ENCODE results near the gene DCN. TPM values are rescaled to one million over a fixed set of nuclear protein-coding genes. Genes with fewer than 3 reads are reported as not detected.
A peak's percentile ranks its signal among the peaks of the same experiment; 100 is the strongest.

Gene DCN
- total RNA-seq, 1 donor from 2014 or later, result 0.57 TPM

DNA sequence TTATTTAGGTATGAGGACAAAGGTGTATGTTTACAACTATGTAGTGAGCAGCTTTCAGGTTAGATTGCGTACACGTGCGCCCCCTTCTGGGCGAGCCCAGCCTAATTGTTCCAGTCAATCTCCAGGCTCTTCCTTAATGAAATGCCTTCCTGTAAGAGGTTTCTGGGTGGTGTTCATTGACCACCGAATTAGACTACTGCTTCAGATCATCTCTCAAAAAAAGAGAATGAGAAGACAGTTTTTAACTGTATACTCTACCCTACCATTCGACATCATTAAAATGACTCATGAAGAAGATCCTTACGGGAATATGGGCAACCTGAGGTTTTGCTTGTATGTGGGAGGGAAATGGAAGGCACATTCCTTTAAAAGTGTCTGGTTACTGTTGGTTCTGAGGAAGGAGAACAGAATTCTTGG lies 73.5 kb downstream of the DCN start:
- H3K27ac Mint-ChIP-seq (ENCODE audit: unreplicated experiment), result peak overlapping the region; percentile 77
- no peak overlapping the region for H3K27ac ChIP-seq (ENCODE audit: low read depth, low read length)
- H3K4me3 ChIP-seq (ENCODE audit: insufficient read depth, low read depth, low read length), result no peak overlapping the region
- peak; percentile 80 for DNase-seq (ENCODE audit: low read depth)
- peak overlapping the region; percentile 71 for H3K4me3 Mint-ChIP-seq (ENCODE audit: unreplicated experiment)
- H3K4me1 Mint-ChIP-seq (ENCODE audit: low read depth, unreplicated experiment), result peaks cover 9% of the 10 kb centered on the region
- peaks cover 7% of the 10 kb centered on the region for H3K9me3 Mint-ChIP-seq (ENCODE audit: unreplicated experiment)
- no peaks in the 10 kb centered on the region for H3K27me3 ChIP-seq (ENCODE audit: insufficient read depth, low read length)
- H3K79me2 ChIP-seq (ENCODE audit: insufficient read depth, low read length), result no peaks in the 10 kb centered on the region
- H3K4me1 ChIP-seq (ENCODE audit: insufficient read depth, low read length), result peaks cover 12% of the 10 kb centered on the region
- H4K20me1 ChIP-seq (ENCODE audit: insufficient read depth, low read length), result no peaks in the 10 kb centered on the region
- H3K27me3 Mint-ChIP-seq (ENCODE audit: low read depth, unreplicated experiment), result no peaks in the 10 kb centered on the region
- no peak overlapping the region for H2AFZ ChIP-seq (ENCODE audit: low read depth, low read length)
- H3K9me3 ChIP-seq (ENCODE audit: insufficient read depth, low read depth, low read length), result no peaks in the 10 kb centered on the region
- no peak overlapping the region for H3K9ac ChIP-seq (ENCODE audit: low read length)
- H3K36me3 ChIP-seq (ENCODE audit: insufficient read depth, low read length), result no peaks in the 10 kb centered on the region
- TF ChIP-seq, protein P1, sequence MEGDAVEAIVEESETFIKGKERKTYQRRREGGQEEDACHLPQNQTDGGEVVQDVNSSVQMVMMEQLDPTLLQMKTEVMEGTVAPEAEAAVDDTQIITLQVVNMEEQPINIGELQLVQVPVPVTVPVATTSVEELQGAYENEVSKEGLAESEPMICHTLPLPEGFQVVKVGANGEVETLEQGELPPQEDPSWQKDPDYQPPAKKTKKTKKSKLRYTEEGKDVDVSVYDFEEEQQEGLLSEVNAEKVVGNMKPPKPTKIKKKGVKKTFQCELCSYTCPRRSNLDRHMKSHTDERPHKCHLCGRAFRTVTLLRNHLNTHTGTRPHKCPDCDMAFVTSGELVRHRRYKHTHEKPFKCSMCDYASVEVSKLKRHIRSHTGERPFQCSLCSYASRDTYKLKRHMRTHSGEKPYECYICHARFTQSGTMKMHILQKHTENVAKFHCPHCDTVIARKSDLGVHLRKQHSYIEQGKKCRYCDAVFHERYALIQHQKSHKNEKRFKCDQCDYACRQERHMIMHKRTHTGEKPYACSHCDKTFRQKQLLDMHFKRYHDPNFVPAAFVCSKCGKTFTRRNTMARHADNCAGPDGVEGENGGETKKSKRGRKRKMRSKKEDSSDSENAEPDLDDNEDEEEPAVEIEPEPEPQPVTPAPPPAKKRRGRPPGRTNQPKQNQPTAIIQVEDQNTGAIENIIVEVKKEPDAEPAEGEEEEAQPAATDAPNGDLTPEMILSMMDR (IDR thresholded peaks at IDR 0.05; ENCODE audit: insufficient read depth, low read depth, low read length), result peak; percentile 57
- no peak for TF ChIP-seq EZH2 (IDR thresholded peaks at IDR 0.05; ENCODE audit: insufficient read depth, low read length)
- FAIRE-seq, result peak; percentile 58
- H3K4me2 ChIP-seq (ENCODE audit: low read length), result peak overlapping the region; percentile 49
- peaks cover 12% of the 10 kb centered on the region for H3K36me3 Mint-ChIP-seq (ENCODE audit: low read depth, unreplicated experiment)

DNA sequence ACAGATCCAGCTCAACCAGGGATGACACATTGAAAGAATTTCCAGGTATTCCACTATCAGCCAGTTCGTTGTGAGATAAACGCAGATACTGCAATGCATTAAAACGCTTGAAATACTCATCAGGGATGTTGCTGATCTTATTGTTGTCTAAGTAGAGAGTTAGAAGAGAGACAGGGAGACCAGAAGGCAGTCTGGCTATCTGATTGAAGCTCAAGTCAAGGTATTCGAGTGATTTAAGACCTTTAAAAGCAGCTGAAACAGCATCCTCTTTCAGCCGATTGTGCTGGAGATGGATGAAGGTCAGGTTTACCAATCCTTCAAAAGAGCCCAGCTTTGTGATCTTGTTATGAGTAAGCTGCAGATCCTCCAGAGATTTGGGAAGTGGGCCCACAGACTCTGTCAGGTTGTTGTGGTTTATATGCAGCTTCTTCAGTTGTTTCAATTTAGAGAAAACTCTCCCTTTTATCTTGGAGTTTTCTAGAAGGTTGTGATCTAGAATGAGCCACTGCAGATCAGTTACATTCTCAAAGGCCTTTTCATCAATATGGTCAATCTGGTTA lies 74.3 kb downstream of the DCN start:
- no peak overlapping the region for H3K4me3 ChIP-seq (ENCODE audit: insufficient read depth, low read depth, low read length)
- no peak overlapping the region for H2AFZ ChIP-seq (ENCODE audit: low read depth, low read length)
- peaks cover 12% of the 10 kb centered on the region for H3K4me1 ChIP-seq (ENCODE audit: insufficient read depth, low read length)
- no peaks in the 10 kb centered on the region for H3K79me2 ChIP-seq (ENCODE audit: insufficient read depth, low read length)
- no peaks in the 10 kb centered on the region for H4K20me1 ChIP-seq (ENCODE audit: insufficient read depth, low read length)
- H3K4me3 Mint-ChIP-seq (ENCODE audit: unreplicated experiment), result peak overlapping the region; percentile 58
- H3K4me2 ChIP-seq (ENCODE audit: low read length), result no peak overlapping the region
- peaks cover 7% of the 10 kb centered on the region for H3K9me3 Mint-ChIP-seq (ENCODE audit: unreplicated experiment)
- H3K27me3 Mint-ChIP-seq (ENCODE audit: low read depth, unreplicated experiment), result no peaks in the 10 kb centered on the region
- H3K27me3 ChIP-seq (ENCODE audit: insufficient read depth, low read length), result no peaks in the 10 kb centered on the region
- DNase-seq (ENCODE audit: low read depth) (no peak), FAIRE-seq (no peak)
- no peak overlapping the region for H3K27ac ChIP-seq (ENCODE audit: low read depth, low read length)
- H3K27ac Mint-ChIP-seq (ENCODE audit: unreplicated experiment), result peak overlapping the region; percentile 15
- no peak for TF ChIP-seq EZH2 (IDR thresholded peaks at IDR 0.05; ENCODE audit: insufficient read depth, low read length)
- TF ChIP-seq, protein P1 (IDR thresholded peaks at IDR 0.05; ENCODE audit: insufficient read depth, low read depth, low read length), result no peak
- peaks cover 9% of the 10 kb centered on the region for H3K4me1 Mint-ChIP-seq (ENCODE audit: low read depth, unreplicated experiment)
- H3K36me3 ChIP-seq (ENCODE audit: insufficient read depth, low read length), result no peaks in the 10 kb centered on the region
- H3K9me3 ChIP-seq (ENCODE audit: insufficient read depth, low read depth, low read length), result no peaks in the 10 kb centered on the region
- no peak overlapping the region for H3K9ac ChIP-seq (ENCODE audit: low read length)
- H3K36me3 Mint-ChIP-seq (ENCODE audit: low read depth, unreplicated experiment), result peaks cover 12% of the 10 kb centered on the region

DNA sequence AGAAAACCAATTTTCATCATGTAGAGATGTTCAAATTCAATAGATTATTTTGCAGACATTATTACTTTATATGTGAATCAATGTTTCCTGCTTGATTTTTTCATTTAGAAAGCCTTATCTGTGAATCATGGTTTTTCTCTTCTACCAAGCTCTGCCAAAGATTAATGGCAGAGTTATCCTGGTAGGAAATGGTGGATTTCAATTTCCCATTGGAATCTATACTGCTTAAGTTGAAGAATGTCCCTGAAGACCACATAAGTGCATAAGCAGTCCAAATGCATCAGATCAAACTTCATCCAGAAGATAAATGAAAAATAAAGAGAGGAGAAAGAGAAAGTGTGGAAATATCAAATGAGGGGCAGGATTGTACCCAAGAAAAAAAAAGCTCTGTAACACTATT lies 76.3 kb downstream of the DCN start:
- Histone ChIP-seq H3K27me3 (ENCODE audit: insufficient read depth, low read length) (no peaks in the 10 kb centered on the region), H3K36me3 (ENCODE audit: insufficient read depth, low read length) (no peaks in the 10 kb centered on the region)

More for the DNA sequence above, 76.3 kb downstream of the DCN start:
- Mint-ChIP-seq H3K27ac (ENCODE audit: unreplicated experiment) (no peak overlapping the region), H3K27me3 (ENCODE audit: low read depth, unreplicated experiment) (no peaks in the 10 kb centered on the region), H3K36me3 (ENCODE audit: low read depth, unreplicated experiment) (peaks cover 12% of the 10 kb centered on the region), H3K9me3 (ENCODE audit: unreplicated experiment) (peaks cover 7% of the 10 kb centered on the region), H3K4me1 (ENCODE audit: low read depth, unreplicated experiment) (peaks cover 12% of the 10 kb centered on the region), H3K4me3 (ENCODE audit: unreplicated experiment) (no peak overlapping the region)
- Histone ChIP-seq H3K4me2 (ENCODE audit: low read length) (no peak overlapping the region), H3K4me3 (ENCODE audit: insufficient read depth, low read depth, low read length) (no peak overlapping the region), H4K20me1 (ENCODE audit: insufficient read depth, low read length) (no peaks in the 10 kb centered on the region), H2AFZ (ENCODE audit: low read depth, low read length) (no peak overlapping the region), H3K27ac (ENCODE audit: low read depth, low read length) (no peak overlapping the region), H3K9ac (ENCODE audit: low read length) (no peak overlapping the region), H3K9me3 (ENCODE audit: insufficient read depth, low read depth, low read length) (no peaks in the 10 kb centered on the region), H3K79me2 (ENCODE audit: insufficient read depth, low read length) (no peaks in the 10 kb centered on the region), H3K4me1 (ENCODE audit: insufficient read depth, low read length) (peaks cover 8% of the 10 kb centered on the region)
- no peak for TF ChIP-seq EZH2 (IDR thresholded peaks at IDR 0.05; ENCODE audit: insufficient read depth, low read length)
- TF ChIP-seq, protein P1 (IDR thresholded peaks at IDR 0.05; ENCODE audit: insufficient read depth, low read depth, low read length), result no peak
- DNase-seq (ENCODE audit: low read depth) (no peak), FAIRE-seq (no peak)

Measured in astrocyte (in vitro differentiated cells and primary cell).